HCT116 (cell line): ENCODE results near the gene SCFD2. TPM values are rescaled to one million over a fixed set of nuclear protein-coding genes. Genes with fewer than 3 reads are reported as not detected.

Experiments
- ATAC-seq: fragments of 200-7000 bp; cut with Tn5 transposase; 2 replicates; pipeline ENCODE4 v1.9.1; 2020; ENCODE audit warnings: mild to moderate bottlenecking, moderate library complexity
- BruUV-seq: library from RNA; stranded (reverse); fragments of 400-500 nt; replicated peaks from 2 replicates; lab custom pipeline; 2021; lab: Mats Ljungman, UMichigan
- CTCF ChIA-PET: fragments of 300-600 bp; sonication (Branson Sonifier 250); formaldehyde crosslinking; loops from one replicate; lab custom pipeline; 2021; ENCODE audit warnings: antibody characterized with exemption; lab: Charles Lee
- POLR2A ChIA-PET: fragments of 300-600, 350-600 bp; sonication (Branson Sonifier 250); formaldehyde crosslinking; loops from one replicate; lab custom pipeline; 2021; ENCODE audit warnings: antibody characterized with exemption; lab: Charles Lee
- RAD21 ChIA-PET, 2 experiments: fragments of 300-600 bp; sonication (Branson Sonifier 250); formaldehyde crosslinking; loops; one replicate each; lab custom pipeline; 2023; ENCODE audit warnings: low total read pairs in 2 of 2; ENCODE audit not compliant: uncharacterized antibody in 2 of 2, unreplicated experiment in 2 of 2, low non-redundant PET in 1 of 2; lab: Charles Lee
- DNase-seq: peaks from one replicate; pipeline ENCODE4 v3.0.0-alpha.2; 2010; ENCODE audit warnings: low read depth, low spot score
- H2AFZ ChIP-seq: fragments of 200-600 bp; shearing (Covaris generic), sonication (generic); 2 replicates; pipeline ENCODE4 v1.6.1; 2017; ENCODE audit warnings: low read depth, mixed run types, mixed read lengths, antibody characterized with exemption, low read length; ENCODE audit not compliant: poor library complexity, severe bottlenecking
- H3K27ac ChIP-seq: 2 replicates; pipeline ENCODE4 v1.5.1; 2012; ENCODE audit warnings: low read depth, low read length
- H3K27me3 ChIP-seq: fragments of 200-600 bp; sonication (generic); 2 replicates; pipeline ENCODE4 v1.6.1; 2016; ENCODE audit warnings: mixed run types, low read length, mixed read lengths; ENCODE audit not compliant: insufficient read depth
- H3K36me3 ChIP-seq, 2 experiments: fragments of 200-500 bp in 1 of 2; fragments of 200-600 bp in 1 of 2; sonication (Bioruptor generic) in 1 of 2; sonication (generic) in 1 of 2; 2 replicates each; pipeline versions ENCODE4 v1.5.1 to v1.6.1; 2014 to 2016; ENCODE audit warnings: low read length in 2 of 2, inconsistent platforms in 1 of 2, mixed read lengths in 1 of 2, mixed run types in 1 of 2; ENCODE audit not compliant: insufficient read depth in 2 of 2, control insufficient read depth in 1 of 2
- H3K4me1 ChIP-seq, 2 experiments: fragments of 200-600 bp in 1 of 2; sonication (generic) in 1 of 2; 2 replicates each; pipeline versions ENCODE4 v1.5.1 to v1.6.1; 2012 to 2017; ENCODE audit warnings: low read length in 2 of 2, inconsistent platforms in 1 of 2, mild to moderate bottlenecking in 1 of 2, mixed read lengths in 1 of 2, mixed run types in 1 of 2, moderate library complexity in 1 of 2; ENCODE audit not compliant: insufficient read depth in 2 of 2, control insufficient read depth in 1 of 2
- H3K4me2 ChIP-seq: fragments of 200-600 bp; sonication (generic); 2 replicates; pipeline ENCODE4 v1.6.1; 2017; ENCODE audit warnings: mixed run types, low read length, mixed read lengths
- H3K4me3 ChIP-seq, 2 experiments: fragments of 200-600 bp in 1 of 2; sonication (generic) in 1 of 2; replicated peaks in 1 of 2; 2 replicates each; pipeline ENCODE4 v1.5.1; 2011 to 2016; ENCODE audit warnings: low read length in 2 of 2, control low read depth in 1 of 2, low read depth in 1 of 2, mild to moderate bottlenecking in 1 of 2, mixed read lengths in 1 of 2, mixed run types in 1 of 2
- H3K79me2 ChIP-seq: fragments of 200-600 bp; sonication (generic); 2 replicates; pipeline ENCODE4 v1.6.1; 2017; ENCODE audit warnings: mild to moderate bottlenecking, mixed run types, low read length, moderate library complexity, mixed read lengths; ENCODE audit not compliant: insufficient read depth
- H3K9ac ChIP-seq: fragments of 200-600 bp; sonication (generic); 2 replicates; pipeline ENCODE4 v1.6.1; 2016; ENCODE audit warnings: low read length, mixed read lengths
- H3K9me2 ChIP-seq: fragments of 200-600 bp; sonication (generic), shearing (Covaris generic); 2 replicates; pipeline ENCODE4 v1.6.1; 2017; ENCODE audit warnings: mixed run types, mild to moderate bottlenecking, moderate library complexity; ENCODE audit not compliant: insufficient read depth
- H3K9me3 ChIP-seq, 2 experiments: fragments of 200-500 bp in 1 of 2; fragments of 200-600 bp in 1 of 2; sonication (Bioruptor generic) in 1 of 2; sonication (generic) in 1 of 2; 2 replicates each; pipeline ENCODE4 v1.6.1; 2014 to 2017; ENCODE audit warnings: low read length in 2 of 2, mixed read lengths in 2 of 2, inconsistent platforms in 1 of 2, low read depth in 1 of 2, mild to moderate bottlenecking in 1 of 2, mixed run types in 1 of 2, moderate library complexity in 1 of 2; ENCODE audit not compliant: control insufficient read depth in 1 of 2, insufficient read depth in 1 of 2
- H4K20me1 ChIP-seq: fragments of 200-600 bp; sonication (generic), shearing (Covaris generic); 2 replicates; pipeline ENCODE4 v1.6.1; 2017; ENCODE audit warnings: mixed run types, mild to moderate bottlenecking, moderate library complexity; ENCODE audit not compliant: insufficient read depth
- CEBPB ChIP-seq: IDR thresholded peaks from 2 replicates; pipeline ENCODE4 v1.6.1; 2012; ENCODE audit warnings: low read depth
- ELF1 ChIP-seq: IDR thresholded peaks from 2 replicates; pipeline ENCODE4 v1.6.1; 2012; ENCODE audit warnings: low read depth, borderline replicate concordance
- EZH2phosphoT487 ChIP-seq: fragments of 200-600 bp; IDR thresholded peaks from 2 replicates; pipeline ENCODE4 v1.6.1; 2018; ENCODE audit warnings: antibody characterized with exemption, borderline replicate concordance
- FOSL1 ChIP-seq: IDR thresholded peaks from 2 replicates; pipeline ENCODE4 v1.6.1; 2012; ENCODE audit warnings: low read depth
- JUND ChIP-seq: IDR thresholded peaks from 2 replicates; pipeline ENCODE4 v1.6.1; 2012
- RAD21 ChIP-seq: IDR thresholded peaks from 2 replicates; pipeline ENCODE4 v1.6.1; 2012; ENCODE audit warnings: low read depth, mild to moderate bottlenecking
- SIN3A ChIP-seq: IDR thresholded peaks from 2 replicates; pipeline ENCODE4 v1.6.1; 2012; ENCODE audit warnings: low read depth
- SP1 ChIP-seq: IDR thresholded peaks from 2 replicates; pipeline ENCODE4 v1.6.1; 2012; ENCODE audit warnings: low read depth
- SRF ChIP-seq: IDR thresholded peaks from 2 replicates; pipeline ENCODE4 v1.6.1; 2012; ENCODE audit warnings: low read depth
- YY1 ChIP-seq: IDR thresholded peaks from 2 replicates; pipeline ENCODE4 v1.6.1; 2011; ENCODE audit warnings: low read length, low read depth, moderate library complexity, mild to moderate bottlenecking; ENCODE audit not compliant: insufficient replicate concordance; ENCODE audit errors: extremely low read depth
- ZFX ChIP-seq: fragments of 450-650 bp; IDR thresholded peaks from 2 replicates; pipeline ENCODE4 v1.6.1; 2017
- ZNF274 ChIP-seq: fragments of 200-500 bp; sonication (Bioruptor generic); IDR thresholded peaks from 2 replicates; pipeline ENCODE4 v1.6.1; 2014; ENCODE audit warnings: mild to moderate bottlenecking, low read depth, low read length, inconsistent platforms
- intact Hi-C: fragments of 100-400 bp; cut with micrococcal nuclease; formaldehyde crosslinking; loops from 2 replicates; pipeline ENCODE4 v1.10.0; 2022
- total RNA-seq: library from RNA; stranded (reverse); gene quantifications from one replicate; pipeline ENCODE4 v1.2.1, GENCODE V29; 2021; ENCODE audit not compliant: unreplicated experiment
- TF ChIP-seq, protein P1 (sequence below): IDR thresholded peaks from 2 replicates; pipeline ENCODE4 v1.6.1; 2012; ENCODE audit warnings: low read depth

The SCFD2 gene
- total RNA-seq, 1 experiment from 2014 or later, result 13.6 TPM

DNA sequence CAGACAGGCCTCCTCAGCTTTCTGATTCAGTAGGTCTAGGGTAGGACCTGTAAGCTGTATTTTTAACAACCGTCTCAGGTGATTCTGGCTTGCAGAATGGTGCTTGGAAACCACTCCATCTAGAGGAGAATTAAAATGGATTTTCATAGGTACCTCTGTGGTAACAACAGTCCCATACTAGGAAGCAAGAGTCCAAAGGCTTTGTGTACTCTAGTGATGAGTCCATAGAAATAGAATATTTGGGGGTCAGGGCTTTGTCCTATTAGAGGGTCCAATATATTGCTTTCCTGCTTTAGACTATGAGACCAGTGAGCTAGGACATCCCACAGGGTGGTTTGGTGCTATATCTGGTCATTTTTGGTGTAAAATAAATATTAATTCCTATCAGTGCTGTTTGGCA, 242.0 kb downstream of the SCFD2 start:
- Histone ChIP-seq H4K20me1 (no peaks in the 10 kb centered on the region), H3K4me3 (no peak overlapping the region), H3K36me3 (no peaks in the 10 kb centered on the region), H3K4me1 (no peaks in the 10 kb centered on the region), H3K27ac (no peak overlapping the region), H3K9ac (no peak overlapping the region), H3K9me3 (no peaks in the 10 kb centered on the region), H3K27me3 (no peaks in the 10 kb centered on the region), H2AFZ (no peak overlapping the region), H3K9me2 (no peaks in the 10 kb centered on the region), H3K4me2 (no peak overlapping the region), H3K79me2 (no peaks in the 10 kb centered on the region)
- DNase-seq (no peak), ATAC-seq (no peak)
- TF ChIP-seq ZFX (no peak), ZNF274 (no peak), RAD21 (no peak), SRF (no peak), JUND (no peak), FOSL1 (no peak), EZH2phosphoT487 (no peak), SIN3A (no peak), SP1 (no peak), ELF1 (no peak), CEBPB (no peak), YY1 (no peak)
- TF ChIP-seq, protein P1, sequence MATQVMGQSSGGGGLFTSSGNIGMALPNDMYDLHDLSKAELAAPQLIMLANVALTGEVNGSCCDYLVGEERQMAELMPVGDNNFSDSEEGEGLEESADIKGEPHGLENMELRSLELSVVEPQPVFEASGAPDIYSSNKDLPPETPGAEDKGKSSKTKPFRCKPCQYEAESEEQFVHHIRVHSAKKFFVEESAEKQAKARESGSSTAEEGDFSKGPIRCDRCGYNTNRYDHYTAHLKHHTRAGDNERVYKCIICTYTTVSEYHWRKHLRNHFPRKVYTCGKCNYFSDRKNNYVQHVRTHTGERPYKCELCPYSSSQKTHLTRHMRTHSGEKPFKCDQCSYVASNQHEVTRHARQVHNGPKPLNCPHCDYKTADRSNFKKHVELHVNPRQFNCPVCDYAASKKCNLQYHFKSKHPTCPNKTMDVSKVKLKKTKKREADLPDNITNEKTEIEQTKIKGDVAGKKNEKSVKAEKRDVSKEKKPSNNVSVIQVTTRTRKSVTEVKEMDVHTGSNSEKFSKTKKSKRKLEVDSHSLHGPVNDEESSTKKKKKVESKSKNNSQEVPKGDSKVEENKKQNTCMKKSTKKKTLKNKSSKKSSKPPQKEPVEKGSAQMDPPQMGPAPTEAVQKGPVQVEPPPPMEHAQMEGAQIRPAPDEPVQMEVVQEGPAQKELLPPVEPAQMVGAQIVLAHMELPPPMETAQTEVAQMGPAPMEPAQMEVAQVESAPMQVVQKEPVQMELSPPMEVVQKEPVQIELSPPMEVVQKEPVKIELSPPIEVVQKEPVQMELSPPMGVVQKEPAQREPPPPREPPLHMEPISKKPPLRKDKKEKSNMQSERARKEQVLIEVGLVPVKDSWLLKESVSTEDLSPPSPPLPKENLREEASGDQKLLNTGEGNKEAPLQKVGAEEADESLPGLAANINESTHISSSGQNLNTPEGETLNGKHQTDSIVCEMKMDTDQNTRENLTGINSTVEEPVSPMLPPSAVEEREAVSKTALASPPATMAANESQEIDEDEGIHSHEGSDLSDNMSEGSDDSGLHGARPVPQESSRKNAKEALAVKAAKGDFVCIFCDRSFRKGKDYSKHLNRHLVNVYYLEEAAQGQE, result no peak
- intact Hi-C loops, result no loop called here
- ChIA-PET CTCF (no interaction called here), POLR2A (no interaction called here), RAD21 (no interaction called here)
- no TSS peak for BruUV-seq
